GM12878 (cell line): ENCODE measurements around the gene C20orf202.

Source experiments
- HDAC2 ChIP-seq: fragments of 200-600 bp; sonication (generic); IDR thresholded peaks from 2 replicates; pipeline ENCODE4 v1.6.1; 2017
- POLR2AphosphoS5 ChIP-seq: IDR thresholded peaks from 2 replicates; pipeline ENCODE4 v1.6.1; 2011; ENCODE audit warnings: mild to moderate bottlenecking, low read length, inconsistent platforms
- TAF1 ChIP-seq: IDR thresholded peaks from 2 replicates; pipeline ENCODE4 v1.6.1; 2011; ENCODE audit warnings: mild to moderate bottlenecking, low read depth, low read length, borderline replicate concordance
- TCF12 ChIP-seq: IDR thresholded peaks from 2 replicates; pipeline ENCODE4 v1.6.1; 2011; ENCODE audit warnings: low read depth, mild to moderate bottlenecking, low read length
- TF ChIP-seq, protein P1 (sequence below), 3 experiments: IDR thresholded peaks in 2 of 3; conservative IDR thresholded peaks in 1 of 3; 2 replicates each; pipeline ENCODE4 v1.5.1; 2011; ENCODE audit warnings: low read depth in 3 of 3, low read length in 3 of 3, mild to moderate bottlenecking in 3 of 3, control low read depth in 2 of 3, moderate library complexity in 2 of 3, inconsistent platforms in 1 of 3, mixed read lengths in 1 of 3; ENCODE audit not compliant: control insufficient read depth in 2 of 3, insufficient read depth in 1 of 3; ENCODE audit errors: extremely low read depth in 1 of 3
- TF ChIP-seq, protein P2 (sequence below): IDR thresholded peaks from 2 replicates; pipeline ENCODE4 v1.6.1; 2012; ENCODE audit warnings: low read length, inconsistent platforms
- TF ChIP-seq, protein P3 (sequence below): fragments of 450-650 bp; formaldehyde crosslinking; IDR thresholded peaks from 2 replicates; pipeline ENCODE4 v1.5.0; 2022; ENCODE audit warnings: mild to moderate bottlenecking, missing genetic modification characterization

DNA sequence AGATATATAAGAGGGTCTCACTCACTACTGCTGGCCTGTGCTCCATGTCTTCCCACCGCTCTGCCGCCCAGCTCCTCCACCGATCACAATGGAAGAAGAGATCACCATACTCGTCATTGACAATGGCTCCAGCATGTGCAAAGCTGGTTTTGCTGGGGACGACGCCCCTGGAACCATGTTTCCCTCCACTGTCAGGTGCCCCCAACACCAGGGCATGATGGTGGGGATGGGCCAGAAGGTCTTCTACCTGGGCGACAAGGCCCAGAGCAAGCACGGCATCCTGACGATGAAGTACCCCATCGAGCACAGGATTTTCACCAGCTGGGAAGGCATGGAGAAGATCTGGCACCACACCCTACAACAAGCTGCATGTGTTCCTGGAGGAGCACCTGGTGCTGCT is 42.8 kb upstream of the C20orf202 start:
- no peak for TF ChIP-seq POLR2AphosphoS5
- TF ChIP-seq HDAC2 = no peak
- TF ChIP-seq, protein P1, sequence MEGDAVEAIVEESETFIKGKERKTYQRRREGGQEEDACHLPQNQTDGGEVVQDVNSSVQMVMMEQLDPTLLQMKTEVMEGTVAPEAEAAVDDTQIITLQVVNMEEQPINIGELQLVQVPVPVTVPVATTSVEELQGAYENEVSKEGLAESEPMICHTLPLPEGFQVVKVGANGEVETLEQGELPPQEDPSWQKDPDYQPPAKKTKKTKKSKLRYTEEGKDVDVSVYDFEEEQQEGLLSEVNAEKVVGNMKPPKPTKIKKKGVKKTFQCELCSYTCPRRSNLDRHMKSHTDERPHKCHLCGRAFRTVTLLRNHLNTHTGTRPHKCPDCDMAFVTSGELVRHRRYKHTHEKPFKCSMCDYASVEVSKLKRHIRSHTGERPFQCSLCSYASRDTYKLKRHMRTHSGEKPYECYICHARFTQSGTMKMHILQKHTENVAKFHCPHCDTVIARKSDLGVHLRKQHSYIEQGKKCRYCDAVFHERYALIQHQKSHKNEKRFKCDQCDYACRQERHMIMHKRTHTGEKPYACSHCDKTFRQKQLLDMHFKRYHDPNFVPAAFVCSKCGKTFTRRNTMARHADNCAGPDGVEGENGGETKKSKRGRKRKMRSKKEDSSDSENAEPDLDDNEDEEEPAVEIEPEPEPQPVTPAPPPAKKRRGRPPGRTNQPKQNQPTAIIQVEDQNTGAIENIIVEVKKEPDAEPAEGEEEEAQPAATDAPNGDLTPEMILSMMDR (IDR thresholded peaks at IDR 0.05 in 2 of 3, conservative IDR thresholded peaks at IDR 0.05 in 1 of 3; ENCODE audit: control insufficient read depth in 2 of 3, extremely low read depth in 1 of 3, insufficient read depth in 1 of 3, low read depth in 3 of 3, low read length in 3 of 3) = no peak
- no peak for TF ChIP-seq TCF12
- TF ChIP-seq, protein P2, sequence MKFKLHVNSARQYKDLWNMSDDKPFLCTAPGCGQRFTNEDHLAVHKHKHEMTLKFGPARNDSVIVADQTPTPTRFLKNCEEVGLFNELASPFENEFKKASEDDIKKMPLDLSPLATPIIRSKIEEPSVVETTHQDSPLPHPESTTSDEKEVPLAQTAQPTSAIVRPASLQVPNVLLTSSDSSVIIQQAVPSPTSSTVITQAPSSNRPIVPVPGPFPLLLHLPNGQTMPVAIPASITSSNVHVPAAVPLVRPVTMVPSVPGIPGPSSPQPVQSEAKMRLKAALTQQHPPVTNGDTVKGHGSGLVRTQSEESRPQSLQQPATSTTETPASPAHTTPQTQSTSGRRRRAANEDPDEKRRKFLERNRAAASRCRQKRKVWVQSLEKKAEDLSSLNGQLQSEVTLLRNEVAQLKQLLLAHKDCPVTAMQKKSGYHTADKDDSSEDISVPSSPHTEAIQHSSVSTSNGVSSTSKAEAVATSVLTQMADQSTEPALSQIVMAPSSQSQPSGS = no peak
- TF ChIP-seq, protein P3, sequence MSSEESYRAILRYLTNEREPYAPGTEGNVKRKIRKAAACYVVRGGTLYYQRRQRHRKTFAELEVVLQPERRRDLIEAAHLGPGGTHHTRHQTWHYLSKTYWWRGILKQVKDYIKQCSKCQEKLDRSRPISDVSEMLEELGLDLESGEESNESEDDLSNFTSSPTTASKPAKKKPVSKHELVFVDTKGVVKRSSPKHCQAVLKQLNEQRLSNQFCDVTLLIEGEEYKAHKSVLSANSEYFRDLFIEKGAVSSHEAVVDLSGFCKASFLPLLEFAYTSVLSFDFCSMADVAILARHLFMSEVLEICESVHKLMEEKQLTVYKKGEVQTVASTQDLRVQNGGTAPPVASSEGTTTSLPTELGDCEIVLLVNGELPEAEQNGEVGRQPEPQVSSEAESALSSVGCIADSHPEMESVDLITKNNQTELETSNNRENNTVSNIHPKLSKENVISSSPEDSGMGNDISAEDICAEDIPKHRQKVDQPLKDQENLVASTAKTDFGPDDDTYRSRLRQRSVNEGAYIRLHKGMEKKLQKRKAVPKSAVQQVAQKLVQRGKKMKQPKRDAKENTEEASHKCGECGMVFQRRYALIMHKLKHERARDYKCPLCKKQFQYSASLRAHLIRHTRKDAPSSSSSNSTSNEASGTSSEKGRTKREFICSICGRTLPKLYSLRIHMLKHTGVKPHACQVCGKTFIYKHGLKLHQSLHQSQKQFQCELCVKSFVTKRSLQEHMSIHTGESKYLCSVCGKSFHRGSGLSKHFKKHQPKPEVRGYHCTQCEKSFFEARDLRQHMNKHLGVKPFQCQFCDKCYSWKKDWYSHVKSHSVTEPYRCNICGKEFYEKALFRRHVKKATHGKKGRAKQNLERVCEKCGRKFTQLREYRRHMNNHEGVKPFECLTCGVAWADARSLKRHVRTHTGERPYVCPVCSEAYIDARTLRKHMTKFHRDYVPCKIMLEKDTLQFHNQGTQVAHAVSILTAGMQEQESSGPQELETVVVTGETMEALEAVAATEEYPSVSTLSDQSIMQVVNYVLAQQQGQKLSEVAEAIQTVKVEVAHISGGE (CRISPR knock-in tag) = no peak
- TF ChIP-seq TAF1 = no peak
